Hematopoietic multipotent progenitor cell treated with erythropoietin and hydrocortisone succinate and interleukin-3 and kit ligand, for 8 days (in vitro differentiated cells): Measurements from ENCODE around the gene ERC2.

ENCODE experiments used
- DNase-seq: peaks from one replicate; pipeline ENCODE4 v3.0.0-alpha.2; 2015

Gene ERC2

GRCh38 chr3:56238299-56238698 lies 230.0 kb downstream of the ERC2 start:
- DNase-seq: no peak

GRCh38 chr3:56233742-56234141 lies 234.5 kb downstream of the ERC2 start:
- no peak for DNase-seq

GRCh38 chr3:56229311-56229710 lies 239.0 kb downstream of the ERC2 start:
- DNase-seq: no peak

GRCh38 chr3:56222866-56223265 lies 245.4 kb downstream of the ERC2 start:
- no peak for DNase-seq

GRCh38 chr3:56219894-56220805 lies 248.1 kb downstream of the ERC2 start:
- DNase-seq: no peak

- DNase-seq: no peak
These were observed 258.1 kb downstream of the ERC2 start for GRCh38 chr3:56209982-56210751.

- no peak for DNase-seq
These were observed 260.3 kb downstream of the ERC2 start for GRCh38 chr3:56207922-56208321.

- no peak for DNase-seq
These were observed 262.9 kb downstream of the ERC2 start for GRCh38 chr3:56205406-56205805.

GRCh38 chr3:56202997-56203396 lies 265.3 kb downstream of the ERC2 start:
- DNase-seq: no peak

GRCh38 chr3:56201407-56201806 lies 266.9 kb downstream of the ERC2 start:
- DNase-seq: no peak

- DNase-seq: no peak
These were observed 268.0 kb downstream of the ERC2 start for GRCh38 chr3:56200251-56200650.

GRCh38 chr3:56197991-56198390 lies 270.3 kb downstream of the ERC2 start:
- no peak for DNase-seq

- no peak for DNase-seq
These were observed 270.9 kb downstream of the ERC2 start for GRCh38 chr3:56197259-56197965.

GRCh38 chr3:56196700-56197099 lies 271.6 kb downstream of the ERC2 start:
- DNase-seq: no peak

GRCh38 chr3:56193519-56193918 lies 274.7 kb downstream of the ERC2 start:
- no peak for DNase-seq

GRCh38 chr3:56192001-56192400 lies 276.3 kb downstream of the ERC2 start:
- no peak for DNase-seq

- DNase-seq: no peak
These were observed 277.4 kb downstream of the ERC2 start for GRCh38 chr3:56190771-56191305.

GRCh38 chr3:56190130-56190529 lies 278.1 kb downstream of the ERC2 start:
- no peak for DNase-seq

- DNase-seq: no peak
These were observed 278.7 kb downstream of the ERC2 start for GRCh38 chr3:56189536-56189935.

GRCh38 chr3:56188201-56188600 lies 280.1 kb downstream of the ERC2 start:
- no peak for DNase-seq

GRCh38 chr3:56187051-56187450 lies 281.2 kb downstream of the ERC2 start:
- no peak for DNase-seq

GRCh38 chr3:56185827-56186226 lies 282.4 kb downstream of the ERC2 start:
- no peak for DNase-seq

- no peak for DNase-seq
These were observed 284.7 kb downstream of the ERC2 start for GRCh38 chr3:56183529-56183928.
